ENCODE results near the gene JAML.

GRCh38 chr11:118171269-118172062, 53.3 kb downstream of the JAML start:
- TF ChIP-seq POLR2A (IDR thresholded peaks at IDR 0.05) (no peak), CTCF (IDR thresholded peaks at IDR 0.05) (peak; percentile 47 to 84 (median 81)), POLR2AphosphoS5 (IDR thresholded peaks at IDR 0.05) (no peak)

Data from breast epithelium (tissue), 3 donors.